Neural crest cell (in vitro differentiated cells): ENCODE measurements around the gene RPN2. TPM values are rescaled to one million over a fixed set of nuclear protein-coding genes. Genes with fewer than 3 reads are reported as not detected.
"Not testable (repeated sequence)": the region's sequence is repeated elsewhere in the genome, so short reads cannot be mapped to it uniquely, and the experiment has no call there.

Source experiments
- DNase-seq: peaks from one replicate; pipeline ENCODE4 v3.0.0; 2021; ENCODE audit warnings: low read depth, mixed read lengths, low spot score
- H3K27ac Mint-ChIP-seq: one replicate; pipeline ENCODE4 v1.8.0; 2021; ENCODE audit warnings: mild to moderate bottlenecking, mixed read lengths; ENCODE audit not compliant: unreplicated experiment
- H3K27me3 Mint-ChIP-seq: 2 replicates; pipeline ENCODE4 v1.8.0; 2021; ENCODE audit warnings: low read depth, mild to moderate bottlenecking, mixed read lengths
- H3K36me3 Mint-ChIP-seq: 2 replicates; pipeline ENCODE4 v1.8.0; 2021; ENCODE audit warnings: low read depth, mild to moderate bottlenecking, mixed read lengths
- H3K4me1 Mint-ChIP-seq: 2 replicates; pipeline ENCODE4 v1.8.0; 2021; ENCODE audit warnings: mixed read lengths
- H3K4me3 Mint-ChIP-seq: one replicate; pipeline ENCODE4 v1.8.0; 2021; ENCODE audit warnings: mild to moderate bottlenecking, mixed read lengths
- H3K9me3 Mint-ChIP-seq: 2 replicates; pipeline ENCODE4 v1.8.0; 2021; ENCODE audit warnings: mixed read lengths
- total RNA-seq: library from RNA; stranded (reverse); gene quantifications from 2 replicates; pipeline ENCODE4 v1.2.1, GENCODE V29; 2021
- TF ChIP-seq, protein P1 (sequence below): fragments of 200-600 bp; sonication (generic); conservative IDR thresholded peaks from 2 replicates; pipeline ENCODE4 v1.5.0; 2021; ENCODE audit warnings: antibody characterized with exemption, mild to moderate bottlenecking

RPN2 gene
- total RNA-seq, 1 donor from 2014 or later: 203 TPM

DNA sequence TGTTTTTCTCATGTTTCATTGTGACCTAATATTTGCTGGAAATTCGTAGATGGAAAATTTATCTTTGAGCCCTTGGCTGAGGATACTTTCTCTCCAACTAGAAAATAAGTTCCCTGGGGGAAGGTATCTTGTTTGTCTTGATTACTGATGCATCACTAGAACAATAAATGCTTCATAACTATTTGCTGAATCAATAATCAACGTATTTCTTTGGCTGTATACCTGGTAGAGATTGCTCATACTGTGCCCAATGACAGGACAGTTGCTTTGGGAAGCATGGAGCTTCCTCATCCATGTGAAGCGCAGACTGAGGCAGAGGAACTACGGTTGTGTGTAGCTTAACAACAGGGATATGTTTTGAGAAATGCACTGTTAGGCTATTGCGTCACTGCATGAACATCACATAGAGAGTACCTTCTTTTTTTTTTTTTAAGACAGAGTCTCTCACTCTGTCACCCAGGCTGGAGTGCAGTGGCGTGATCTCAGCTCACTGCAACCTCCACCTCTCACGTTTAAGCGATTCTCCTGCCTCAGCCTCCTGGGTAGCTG is 34.2 kb upstream of the RPN2 start:
- no peaks in the 10 kb centered on the region for H3K9me3 Mint-ChIP-seq
- peaks cover 7% of the 10 kb centered on the region for H3K4me1 Mint-ChIP-seq
- no peaks in the 10 kb centered on the region for H3K27me3 Mint-ChIP-seq
- H3K4me3 Mint-ChIP-seq: no peak overlapping the region
- H3K36me3 Mint-ChIP-seq: no peaks in the 10 kb centered on the region
- H3K27ac Mint-ChIP-seq: no peak overlapping the region
- DNase-seq: no peak
- TF ChIP-seq, protein P1, sequence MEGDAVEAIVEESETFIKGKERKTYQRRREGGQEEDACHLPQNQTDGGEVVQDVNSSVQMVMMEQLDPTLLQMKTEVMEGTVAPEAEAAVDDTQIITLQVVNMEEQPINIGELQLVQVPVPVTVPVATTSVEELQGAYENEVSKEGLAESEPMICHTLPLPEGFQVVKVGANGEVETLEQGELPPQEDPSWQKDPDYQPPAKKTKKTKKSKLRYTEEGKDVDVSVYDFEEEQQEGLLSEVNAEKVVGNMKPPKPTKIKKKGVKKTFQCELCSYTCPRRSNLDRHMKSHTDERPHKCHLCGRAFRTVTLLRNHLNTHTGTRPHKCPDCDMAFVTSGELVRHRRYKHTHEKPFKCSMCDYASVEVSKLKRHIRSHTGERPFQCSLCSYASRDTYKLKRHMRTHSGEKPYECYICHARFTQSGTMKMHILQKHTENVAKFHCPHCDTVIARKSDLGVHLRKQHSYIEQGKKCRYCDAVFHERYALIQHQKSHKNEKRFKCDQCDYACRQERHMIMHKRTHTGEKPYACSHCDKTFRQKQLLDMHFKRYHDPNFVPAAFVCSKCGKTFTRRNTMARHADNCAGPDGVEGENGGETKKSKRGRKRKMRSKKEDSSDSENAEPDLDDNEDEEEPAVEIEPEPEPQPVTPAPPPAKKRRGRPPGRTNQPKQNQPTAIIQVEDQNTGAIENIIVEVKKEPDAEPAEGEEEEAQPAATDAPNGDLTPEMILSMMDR: no peak

DNA sequence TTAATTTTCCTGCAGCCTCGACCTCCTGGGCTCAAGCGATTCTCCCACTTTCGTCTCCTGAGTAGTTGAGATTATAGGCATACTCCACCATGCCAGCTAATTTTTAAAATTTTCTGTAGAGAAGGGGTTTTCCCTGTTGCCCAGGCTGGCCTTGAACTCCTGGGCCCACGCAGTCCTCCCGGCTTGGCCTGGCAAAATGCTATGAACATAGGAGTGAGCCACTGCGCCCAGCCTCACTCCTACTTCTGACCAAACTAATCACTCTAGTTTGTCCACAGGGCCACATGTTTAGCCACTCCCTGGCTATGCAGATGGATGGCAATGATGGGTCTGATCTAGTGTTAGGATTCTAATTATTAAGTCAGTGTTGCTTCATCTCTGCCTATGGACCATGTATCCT is 31.9 kb upstream of the RPN2 start:
- DNase-seq: no peak
- Mint-ChIP-seq H3K36me3 (peaks cover 4% of the 10 kb centered on the region), H3K27ac (no peak overlapping the region), H3K9me3 (no peaks in the 10 kb centered on the region), H3K27me3 (no peaks in the 10 kb centered on the region), H3K4me3 (no peak overlapping the region), H3K4me1 (peaks cover 7% of the 10 kb centered on the region)
- TF ChIP-seq, protein P1: no peak

DNA sequence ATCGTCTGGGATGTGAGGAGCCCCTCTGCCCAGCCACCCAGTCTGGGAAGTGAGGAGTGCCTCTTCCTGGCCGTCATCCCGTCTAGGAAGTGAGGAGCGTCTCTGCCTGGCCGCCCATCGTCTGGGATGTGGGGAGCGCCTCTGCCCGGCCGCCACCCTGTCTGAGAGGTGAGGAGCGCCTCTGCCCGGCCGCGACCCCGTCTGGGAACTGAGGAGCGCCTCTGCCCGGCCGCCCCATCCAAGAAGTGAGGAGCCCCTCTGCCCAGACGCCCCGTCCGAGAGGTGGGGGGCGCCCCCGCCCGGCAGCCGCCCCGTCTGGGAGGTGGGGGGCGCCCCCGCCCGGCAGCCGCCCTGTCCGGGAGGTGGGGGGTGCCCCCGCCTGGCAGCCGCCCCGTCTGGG is 28.3 kb upstream of the RPN2 start:
- not testable (repeated sequence) for DNase-seq, H3K36me3 Mint-ChIP-seq, H3K9me3 Mint-ChIP-seq, H3K4me3 Mint-ChIP-seq, H3K27ac Mint-ChIP-seq, H3K4me1 Mint-ChIP-seq, H3K27me3 Mint-ChIP-seq

DNA sequence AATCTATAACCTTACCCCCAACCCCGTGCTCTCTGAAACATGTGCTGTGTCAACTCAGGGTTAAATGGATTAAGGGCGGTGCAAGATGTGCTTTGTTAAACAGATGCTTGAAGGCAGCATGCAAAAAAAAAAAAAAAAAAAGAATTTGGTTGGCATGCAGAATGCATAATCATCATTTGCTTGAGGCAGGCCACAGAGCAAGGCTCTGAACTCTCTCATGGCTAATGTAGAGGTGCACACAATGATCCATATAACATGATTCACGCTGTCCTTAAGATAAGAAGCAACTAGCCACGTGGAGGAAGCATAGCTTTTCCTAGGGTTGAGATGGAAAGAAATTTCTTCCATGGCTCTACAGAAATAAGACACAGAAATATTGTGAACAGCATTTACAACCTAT is 27.6 kb upstream of the RPN2 start:
- no peak for DNase-seq
- H3K4me3 Mint-ChIP-seq: no peak overlapping the region
- H3K4me1 Mint-ChIP-seq: no peaks in the 10 kb centered on the region
- TF ChIP-seq, protein P1: no peak
- H3K27me3 Mint-ChIP-seq: no peaks in the 10 kb centered on the region
- no peak overlapping the region for H3K27ac Mint-ChIP-seq
- H3K36me3 Mint-ChIP-seq: peaks cover 8% of the 10 kb centered on the region
- H3K9me3 Mint-ChIP-seq: no peaks in the 10 kb centered on the region

DNA sequence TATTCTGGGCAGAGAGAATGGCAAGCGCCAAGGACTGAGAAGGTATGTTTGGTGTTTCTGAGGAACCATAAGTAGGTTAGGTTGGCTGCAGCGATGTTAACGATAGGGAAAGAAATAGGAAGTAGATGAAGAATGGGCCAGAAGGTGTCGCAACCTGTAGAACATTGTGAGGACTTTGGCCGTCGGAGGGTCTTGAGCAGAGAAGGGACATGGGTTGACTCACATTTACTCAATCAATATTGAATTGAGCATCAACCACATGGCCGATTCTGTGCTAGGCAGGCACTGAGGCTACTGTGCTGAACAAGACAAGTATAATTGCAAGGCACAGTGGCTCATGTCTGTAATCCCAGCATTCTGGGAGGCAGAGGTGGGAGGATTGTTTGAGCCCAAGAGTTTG is 26.8 kb upstream of the RPN2 start:
- H3K27me3 Mint-ChIP-seq: no peaks in the 10 kb centered on the region
- TF ChIP-seq, protein P1: no peak
- DNase-seq: no peak
- H3K36me3 Mint-ChIP-seq: peaks cover 8% of the 10 kb centered on the region
- no peaks in the 10 kb centered on the region for H3K4me1 Mint-ChIP-seq
- H3K27ac Mint-ChIP-seq: no peak overlapping the region
- H3K9me3 Mint-ChIP-seq: no peaks in the 10 kb centered on the region
- no peak overlapping the region for H3K4me3 Mint-ChIP-seq

DNA sequence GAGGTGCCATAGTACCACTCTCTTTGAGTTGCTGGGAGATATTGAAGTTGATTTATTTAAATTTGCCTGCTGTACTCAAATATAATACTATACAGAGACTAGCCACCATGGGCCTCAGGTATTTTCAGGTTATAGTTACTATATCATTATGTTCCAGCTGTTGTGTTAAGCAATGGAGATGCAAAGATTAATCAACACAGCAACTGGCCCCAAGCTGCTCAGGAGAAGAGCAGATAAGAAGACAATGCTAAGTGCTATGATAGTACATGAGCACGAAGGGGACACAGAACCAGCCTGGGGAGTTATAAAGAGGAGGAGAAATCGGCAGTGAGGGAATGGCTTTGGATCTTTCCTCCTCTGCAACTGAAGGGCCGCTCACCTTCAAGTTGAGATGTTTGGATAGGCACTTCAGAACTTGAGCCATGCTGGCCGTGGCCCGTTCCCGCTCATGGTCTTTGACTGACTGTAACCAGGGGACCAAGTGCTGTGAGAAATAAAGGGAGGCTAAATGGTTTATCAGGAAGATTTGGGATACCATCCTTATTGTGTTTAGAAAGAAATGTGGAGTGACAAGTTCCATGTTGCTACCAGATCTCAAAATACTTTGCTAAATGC is 24.3 kb upstream of the RPN2 start:
- H3K36me3 Mint-ChIP-seq: peaks cover 8% of the 10 kb centered on the region
- DNase-seq: no peak
- no peaks in the 10 kb centered on the region for H3K4me1 Mint-ChIP-seq
- no peaks in the 10 kb centered on the region for H3K9me3 Mint-ChIP-seq
- no peaks in the 10 kb centered on the region for H3K27me3 Mint-ChIP-seq
- TF ChIP-seq, protein P1: no peak
- H3K4me3 Mint-ChIP-seq: no peak overlapping the region
- H3K27ac Mint-ChIP-seq: no peak overlapping the region
